ENCODE data around the gene EXPH5.

EXPH5 gene

GRCh38 chr11:108511851-108512474, 81.6 kb downstream of the EXPH5 start:
- DNase-seq = no peak

GRCh38 chr11:108508653-108509593, 84.6 kb downstream of the EXPH5 start:
- no peak for DNase-seq

- no peak for DNase-seq
Observed at GRCh38 chr11:108501396-108501795, 92.2 kb downstream of the EXPH5 start.

- DNase-seq = no peak
Observed at GRCh38 chr11:108500721-108501120, 92.8 kb downstream of the EXPH5 start.

- DNase-seq = no peak
Observed at GRCh38 chr11:108500169-108500568, 93.4 kb downstream of the EXPH5 start.

GRCh38 chr11:108498816-108499408, 94.7 kb downstream of the EXPH5 start:
- no peak for DNase-seq

GRCh38 chr11:108498046-108498815, 95.3 kb downstream of the EXPH5 start, which contains the start of gene POGLUT3:
Gene POGLUT3, minus strand, starts transcription at chr11:108498384. Its CDS starts 18 bp downstream, at chr11:108498366.
- peak in 4 of 5 experiments; percentile 2 to 69 (median 34) for DNase-seq

GRCh38 chr11:108497317-108498045, 96.1 kb downstream of the EXPH5 start:
- DNase-seq = peak; percentile 24 to 84 (median 65)

GRCh38 chr11:108496643-108497256, 96.8 kb downstream of the EXPH5 start:
- no peak for DNase-seq

- DNase-seq = no peak
Observed at GRCh38 chr11:108495326-108495725, 98.2 kb downstream of the EXPH5 start.

- DNase-seq = no peak
Observed at GRCh38 chr11:108494182-108494581, 99.4 kb downstream of the EXPH5 start.

- DNase-seq = no peak
Observed at GRCh38 chr11:108491936-108492335, 101.6 kb downstream of the EXPH5 start.

GRCh38 chr11:108486828-108487227, 106.7 kb downstream of the EXPH5 start:
- DNase-seq = no peak

GRCh38 chr11:108486331-108486730, 107.2 kb downstream of the EXPH5 start:
- peak in 1 of 5 experiments; percentile 9 for DNase-seq

- no peak for DNase-seq
Observed at GRCh38 chr11:108483163-108483562, 110.4 kb downstream of the EXPH5 start.

- DNase-seq = no peak
Observed at GRCh38 chr11:108474664-108475463, 118.7 kb downstream of the EXPH5 start.

- DNase-seq = no peak
Observed at GRCh38 chr11:108472681-108473080, 120.9 kb downstream of the EXPH5 start.

GRCh38 chr11:108468478-108468864, 125.1 kb downstream of the EXPH5 start:
- DNase-seq = no peak

- DNase-seq = peak; percentile 84 to 96 (median 92)
Observed at GRCh38 chr11:108467091-108467823, 126.3 kb downstream of the EXPH5 start, which contains the start of gene C11orf65. Gene C11orf65, minus strand, starts transcription at chr11:108467529. Its CDS starts 5,970 bp downstream, at chr11:108461559.

GRCh38 chr11:108466405-108466804, 127.2 kb downstream of the EXPH5 start:
- peak in 1 of 5 experiments; percentile 14 for DNase-seq
